ENCODE results near the gene FEN1. TPM values are rescaled to one million over a fixed set of nuclear protein-coding genes. Genes with fewer than 3 reads are reported as not detected.

Gene FEN1
- total RNA-seq, 2 experiments from 2014 or later = 109 to 114 TPM

DNA sequence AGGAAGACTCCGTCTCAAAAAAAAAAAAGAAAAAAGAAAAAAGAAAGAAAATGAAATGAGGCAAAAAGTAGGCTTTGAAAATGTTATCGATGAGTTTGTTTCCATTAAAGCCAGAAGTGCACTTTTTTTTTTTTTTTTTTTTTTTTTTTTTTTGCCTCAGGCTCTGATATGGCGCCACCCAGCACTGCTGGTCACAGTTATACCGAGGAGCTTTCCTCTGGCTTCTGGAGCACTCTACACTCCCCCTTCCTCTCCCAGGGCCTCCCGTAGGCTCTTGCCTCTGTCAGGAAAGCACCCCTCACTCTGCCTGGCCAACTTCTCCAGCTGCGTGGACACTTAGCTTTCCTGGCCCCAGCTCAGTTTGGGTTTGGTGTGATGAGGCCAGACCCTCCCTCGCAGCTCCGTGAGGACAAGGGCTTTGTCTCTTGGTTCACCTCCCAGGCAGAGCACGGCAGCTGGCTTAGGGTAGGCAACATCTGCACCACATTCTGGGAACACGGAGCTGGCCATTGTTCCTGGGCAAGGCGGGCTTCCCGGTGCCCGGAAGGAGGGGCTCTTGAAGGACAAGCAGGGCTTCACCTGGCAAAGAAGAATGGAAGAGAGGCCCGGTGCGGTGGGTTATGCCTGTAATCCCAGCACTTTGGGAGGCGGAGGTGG, 52.3 kb downstream of the FEN1 start:
- Mint-ChIP-seq H3K9me3 (no peaks in the 10 kb centered on the region), H3K4me1 (ENCODE audit: low read depth) (peaks cover 1% of the 10 kb centered on the region), H3K4me3 (no peak overlapping the region), H3K27ac (no peak overlapping the region), H3K27me3 (no peaks in the 10 kb centered on the region), H3K36me3 (ENCODE audit: low read depth) (peaks cover 58% of the 10 kb centered on the region)
- CTCF ChIA-PET = interaction anchor here (1.1 kb wide), 1 partner anchor 47 kb away, joined by 3 read pairs; no protein-coding TSS in a partner anchor
- intact Hi-C loops (cut with micrococcal nuclease) = no loop called here
- no peak for TF ChIP-seq CTCF (IDR thresholded peaks at IDR 0.05)
- ATAC-seq (no peak), DNase-seq (no peak)
- POLR2A ChIA-PET = interaction anchor here (1.1 kb wide), 1 partner anchor 11 kb away, joined by 3 read pairs; no protein-coding TSS in a partner anchor

DNA sequence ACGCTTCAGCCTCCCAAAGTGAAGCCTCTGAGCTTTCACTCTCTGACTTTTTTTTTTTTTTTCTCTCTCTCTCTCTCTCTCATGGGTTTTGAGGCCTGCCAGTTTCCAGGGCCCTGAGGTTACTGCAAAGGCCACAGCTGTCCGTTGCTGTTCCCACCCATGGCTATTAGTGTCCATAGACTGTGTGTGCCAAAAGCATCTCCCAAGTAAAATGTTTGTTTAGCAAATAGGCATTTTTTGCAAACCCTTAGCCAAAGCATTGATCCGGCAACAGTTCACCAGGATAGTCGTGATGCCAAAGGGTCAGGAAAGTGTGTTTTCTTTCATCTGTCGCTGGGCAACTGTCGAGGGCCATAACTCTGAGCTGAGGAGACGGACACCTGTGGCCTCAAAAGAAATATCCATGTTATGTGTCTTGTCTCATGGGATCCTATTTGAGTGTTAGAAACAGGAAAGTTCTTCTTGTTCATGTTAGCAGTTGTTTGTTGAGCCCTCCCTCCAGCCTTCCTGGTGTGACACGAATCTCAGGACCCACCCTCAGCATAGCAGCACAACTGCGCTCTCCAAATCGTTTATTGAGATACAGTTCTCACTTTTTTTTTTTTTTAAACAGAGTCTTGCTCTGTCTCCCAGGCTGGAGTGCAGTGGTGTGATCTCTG, 53.8 kb downstream of the FEN1 start:
- Mint-ChIP-seq H3K27me3 (no peaks in the 10 kb centered on the region), H3K9me3 (no peaks in the 10 kb centered on the region), H3K27ac (no peak overlapping the region), H3K36me3 (ENCODE audit: low read depth) (peaks cover 49% of the 10 kb centered on the region), H3K4me1 (ENCODE audit: low read depth) (no peaks in the 10 kb centered on the region), H3K4me3 (no peak overlapping the region)
- ChIA-PET CTCF (no interaction called here), POLR2A (interaction anchor here (0.7 to 1.1 kb wide), 2 partner anchors 9 to 12 kb away, joined by 3 read pairs; no protein-coding TSS in a partner anchor)
- ATAC-seq (no peak), DNase-seq (no peak)
- no peak for TF ChIP-seq CTCF (IDR thresholded peaks at IDR 0.05)
- intact Hi-C loops (cut with micrococcal nuclease) = no loop called here

Other genes with a start within 250 kb of the FEN1 start
- gene SYT7, start 211.8 kb upstream of the FEN1 start, total RNA-seq = not detected
- under 1 TPM in 1 of 2 experiments, not detected in 1; 0.05 TPM for gene DAGLA, start 112.5 kb upstream of the FEN1 start, total RNA-seq
- 1 to 10 TPM in 1 of 2 experiments, under 1 TPM in 1; 0.97 to 1.6 TPM for gene MYRF, start 40.3 kb upstream of the FEN1 start, total RNA-seq
- gene TMEM258, start 312 bp upstream of the FEN1 start, total RNA-seq = 100 to 1,000 TPM; 162 to 170 TPM
- gene FADS1, start 24.1 kb downstream of the FEN1 start, total RNA-seq = 10 to 100 TPM; 33.9 to 34.4 TPM
- 100 to 1,000 TPM; 131 to 134 TPM for gene FADS2, start 35.4 kb downstream of the FEN1 start, total RNA-seq
- gene FADS3, start 98.6 kb downstream of the FEN1 start, total RNA-seq = 10 to 100 TPM; 10.3 to 13.9 TPM
- gene RAB3IL1, start 124.7 kb downstream of the FEN1 start, total RNA-seq = not detected
- gene BEST1, start 157.4 kb downstream of the FEN1 start, total RNA-seq = under 1 TPM; 0.61 to 0.83 TPM
- 100 to 1,000 TPM; 700 to 729 TPM for gene FTH1, start 174.7 kb downstream of the FEN1 start, total RNA-seq

Data from activated CD8-positive, alpha-beta T cell treated with anti-CD3 and anti-CD28 coated beads for 36 hours (primary cell).